Measurements from ENCODE around the gene IGSF8. TPM values are rescaled to one million over a fixed set of nuclear protein-coding genes. Genes with fewer than 3 reads are reported as not detected.
A peak's percentile ranks its signal among the peaks of the same experiment; 100 is the strongest.

The IGSF8 gene
- total RNA-seq, 1 experiment from 2014 or later, result 101 TPM

GRCh38 chr1:160093069-160093395 is 5.4 kb downstream of the IGSF8 start:
- ChIA-PET POLR2A (no interaction called here), CTCF (interaction anchor here (1.2 kb wide), 1 partner anchor 47 kb away, joined by 4 read pairs; no protein-coding TSS in a partner anchor)
- Mint-ChIP-seq H3K27ac (peak overlapping the region; percentile 8; the same call in 1 of the 2 replicates), H3K4me1 (peaks cover 44% of the 10 kb centered on the region), H3K27me3 (ENCODE audit: low read depth) (no peaks in the 10 kb centered on the region), H3K36me3 (peaks cover 22% of the 10 kb centered on the region), H3K4me3 (no peak overlapping the region), H3K9me3 (no peaks in the 10 kb centered on the region)
- TF ChIP-seq OVOL2 (CRISPR knock-in tag; IDR thresholded peaks at IDR 0.05; ENCODE audit: borderline replicate concordance) (no peak), CREB1 (CRISPR knock-in tag; IDR thresholded peaks at IDR 0.05) (no peak), ZNF512 (CRISPR knock-in tag; IDR thresholded peaks at IDR 0.05; ENCODE audit: borderline replicate concordance) (no peak), FOXJ3 (CRISPR knock-in tag; IDR thresholded peaks at IDR 0.05; ENCODE audit: borderline replicate concordance) (no peak), ZNF121 (CRISPR knock-in tag; IDR thresholded peaks at IDR 0.05) (no peak), ERG (CRISPR knock-in tag; IDR thresholded peaks at IDR 0.05) (no peak), IRF2 (CRISPR knock-in tag; IDR thresholded peaks at IDR 0.05; ENCODE audit: borderline replicate concordance, low read depth) (no peak)
- TF ChIP-seq, protein P1, sequence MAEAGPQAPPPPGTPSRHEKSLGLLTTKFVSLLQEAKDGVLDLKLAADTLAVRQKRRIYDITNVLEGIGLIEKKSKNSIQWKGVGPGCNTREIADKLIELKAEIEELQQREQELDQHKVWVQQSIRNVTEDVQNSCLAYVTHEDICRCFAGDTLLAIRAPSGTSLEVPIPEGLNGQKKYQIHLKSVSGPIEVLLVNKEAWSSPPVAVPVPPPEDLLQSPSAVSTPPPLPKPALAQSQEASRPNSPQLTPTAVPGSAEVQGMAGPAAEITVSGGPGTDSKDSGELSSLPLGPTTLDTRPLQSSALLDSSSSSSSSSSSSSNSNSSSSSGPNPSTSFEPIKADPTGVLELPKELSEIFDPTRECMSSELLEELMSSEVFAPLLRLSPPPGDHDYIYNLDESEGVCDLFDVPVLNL (CRISPR knock-in tag; IDR thresholded peaks at IDR 0.05; ENCODE audit: borderline replicate concordance, low read depth), result no peak
- ATAC-seq (no peak), DNase-seq (ENCODE audit: low spot score) (no peak)

DNA sequence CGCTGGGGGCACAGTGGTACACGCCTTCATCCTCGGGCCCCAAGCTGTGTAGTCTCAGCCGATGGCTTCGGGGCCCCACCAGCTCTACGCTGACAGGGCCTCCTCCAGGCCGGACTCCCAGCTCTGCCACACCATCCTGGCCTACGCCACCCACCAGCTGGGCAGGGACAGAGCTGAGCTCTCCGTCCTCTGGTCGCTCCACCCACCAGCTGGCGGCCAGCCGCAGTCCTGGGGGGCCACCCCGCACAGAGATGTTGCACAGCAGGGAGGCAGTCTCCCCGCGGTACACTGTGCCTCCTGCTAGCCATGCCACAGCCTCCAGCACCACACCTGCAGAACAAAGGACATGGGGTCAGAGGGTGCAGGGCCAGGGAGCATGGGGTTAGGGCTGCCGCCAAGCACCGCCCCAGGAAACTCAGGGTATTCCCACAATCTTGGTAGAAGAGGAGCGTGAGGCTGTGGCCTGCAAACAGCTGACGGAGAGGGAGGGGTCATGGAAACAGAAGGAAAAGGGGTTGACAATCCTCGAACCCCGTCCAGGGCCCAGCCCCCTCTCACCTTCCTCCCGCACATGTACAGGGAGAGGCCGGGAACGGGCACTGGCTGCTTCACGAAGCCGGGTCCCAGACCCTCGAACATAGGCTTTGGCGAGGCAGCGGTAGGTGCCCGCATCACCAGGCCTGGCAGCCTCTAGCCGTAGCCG is 5.9 kb downstream of the IGSF8 start:
- POLR2A ChIA-PET, result interaction anchor here (0.6 kb wide), 1 partner anchor 15 kb away, joined by 3 read pairs; no protein-coding TSS in a partner anchor
- peaks cover 40% of the 10 kb centered on the region for H3K4me1 Mint-ChIP-seq
- CTCF ChIA-PET, result interaction anchor here (1.2 to 8.1 kb wide), 2 partner anchors 46 to 160 kb away, joined by 4 to 62 read pairs; no protein-coding TSS in a partner anchor

More for the DNA sequence above, 5.9 kb downstream of the IGSF8 start:
- no peaks in the 10 kb centered on the region for H3K27me3 Mint-ChIP-seq (ENCODE audit: low read depth)
- no peak overlapping the region for H3K27ac Mint-ChIP-seq
- H3K9me3 Mint-ChIP-seq, result no peaks in the 10 kb centered on the region
- no peak for TF ChIP-seq ATF2 (CRISPR knock-in tag; IDR thresholded peaks at IDR 0.05; ENCODE audit: borderline replicate concordance, low read depth)
- TF ChIP-seq ZNF232 (CRISPR knock-in tag; IDR thresholded peaks at IDR 0.05), result no peak
- TF ChIP-seq JAZF1 (CRISPR knock-in tag; IDR thresholded peaks at IDR 0.05), result no peak
- no peak for TF ChIP-seq ETV6 (CRISPR knock-in tag; IDR thresholded peaks at IDR 0.05)
- TF ChIP-seq, protein P2, sequence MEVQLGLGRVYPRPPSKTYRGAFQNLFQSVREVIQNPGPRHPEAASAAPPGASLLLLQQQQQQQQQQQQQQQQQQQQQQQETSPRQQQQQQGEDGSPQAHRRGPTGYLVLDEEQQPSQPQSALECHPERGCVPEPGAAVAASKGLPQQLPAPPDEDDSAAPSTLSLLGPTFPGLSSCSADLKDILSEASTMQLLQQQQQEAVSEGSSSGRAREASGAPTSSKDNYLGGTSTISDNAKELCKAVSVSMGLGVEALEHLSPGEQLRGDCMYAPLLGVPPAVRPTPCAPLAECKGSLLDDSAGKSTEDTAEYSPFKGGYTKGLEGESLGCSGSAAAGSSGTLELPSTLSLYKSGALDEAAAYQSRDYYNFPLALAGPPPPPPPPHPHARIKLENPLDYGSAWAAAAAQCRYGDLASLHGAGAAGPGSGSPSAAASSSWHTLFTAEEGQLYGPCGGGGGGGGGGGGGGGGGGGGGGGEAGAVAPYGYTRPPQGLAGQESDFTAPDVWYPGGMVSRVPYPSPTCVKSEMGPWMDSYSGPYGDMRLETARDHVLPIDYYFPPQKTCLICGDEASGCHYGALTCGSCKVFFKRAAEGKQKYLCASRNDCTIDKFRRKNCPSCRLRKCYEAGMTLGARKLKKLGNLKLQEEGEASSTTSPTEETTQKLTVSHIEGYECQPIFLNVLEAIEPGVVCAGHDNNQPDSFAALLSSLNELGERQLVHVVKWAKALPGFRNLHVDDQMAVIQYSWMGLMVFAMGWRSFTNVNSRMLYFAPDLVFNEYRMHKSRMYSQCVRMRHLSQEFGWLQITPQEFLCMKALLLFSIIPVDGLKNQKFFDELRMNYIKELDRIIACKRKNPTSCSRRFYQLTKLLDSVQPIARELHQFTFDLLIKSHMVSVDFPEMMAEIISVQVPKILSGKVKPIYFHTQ (CRISPR knock-in tag; IDR thresholded peaks at IDR 0.05), result no peak
- TF ChIP-seq GTF2I (CRISPR knock-in tag; conservative IDR thresholded peaks at IDR 0.05), result no peak
- no peak for TF ChIP-seq HMGXB4 (CRISPR knock-in tag; IDR thresholded peaks at IDR 0.05)
- no peak for TF ChIP-seq NFATC4 (CRISPR knock-in tag; IDR thresholded peaks at IDR 0.05)
- TF ChIP-seq NR2C2 (CRISPR knock-in tag; IDR thresholded peaks at IDR 0.05), result no peak
- no peak for TF ChIP-seq EMX1 (CRISPR knock-in tag; IDR thresholded peaks at IDR 0.05)
- DNase-seq (ENCODE audit: low spot score) (no peak), ATAC-seq (no peak)
- H3K36me3 Mint-ChIP-seq, result peaks cover 22% of the 10 kb centered on the region
- H3K4me3 Mint-ChIP-seq, result no peak overlapping the region

All from WTC11 (cell line).